T47D (cell line): ENCODE data around the gene RBM11.
"Not testable (repeated sequence)": the region's sequence is repeated elsewhere in the genome, so short reads cannot be mapped to it uniquely, and the experiment has no call there.

ENCODE experiments used
- DNase-seq, 2 experiments: peaks; one replicate each; pipeline versions ENCODE4 v3.0.0 to v3.0.0-alpha.2; 2011 to 2012; ENCODE audit warnings: low read depth in 1 of 2, low spot score in 1 of 2
- JUND ChIP-seq: IDR thresholded peaks from 2 replicates; pipeline ENCODE4 v1.6.1; 2012; ENCODE audit warnings: low read depth
- in situ Hi-C: cut with HindIII; loops from 2 replicates; pipeline ENCODE4 v1.10.0; 2016; ENCODE audit warnings: low sequenced_read_pairs, low pct_unique_long_range_greater_than_20kb

RBM11 gene, protein sequence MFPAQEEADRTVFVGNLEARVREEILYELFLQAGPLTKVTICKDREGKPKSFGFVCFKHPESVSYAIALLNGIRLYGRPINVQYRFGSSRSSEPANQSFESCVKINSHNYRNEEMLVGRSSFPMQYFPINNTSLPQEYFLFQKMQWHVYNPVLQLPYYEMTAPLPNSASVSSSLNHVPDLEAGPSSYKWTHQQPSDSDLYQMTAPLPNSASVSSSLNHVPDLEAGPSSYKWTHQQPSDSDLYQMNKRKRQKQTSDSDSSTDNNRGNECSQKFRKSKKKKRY

DNA sequence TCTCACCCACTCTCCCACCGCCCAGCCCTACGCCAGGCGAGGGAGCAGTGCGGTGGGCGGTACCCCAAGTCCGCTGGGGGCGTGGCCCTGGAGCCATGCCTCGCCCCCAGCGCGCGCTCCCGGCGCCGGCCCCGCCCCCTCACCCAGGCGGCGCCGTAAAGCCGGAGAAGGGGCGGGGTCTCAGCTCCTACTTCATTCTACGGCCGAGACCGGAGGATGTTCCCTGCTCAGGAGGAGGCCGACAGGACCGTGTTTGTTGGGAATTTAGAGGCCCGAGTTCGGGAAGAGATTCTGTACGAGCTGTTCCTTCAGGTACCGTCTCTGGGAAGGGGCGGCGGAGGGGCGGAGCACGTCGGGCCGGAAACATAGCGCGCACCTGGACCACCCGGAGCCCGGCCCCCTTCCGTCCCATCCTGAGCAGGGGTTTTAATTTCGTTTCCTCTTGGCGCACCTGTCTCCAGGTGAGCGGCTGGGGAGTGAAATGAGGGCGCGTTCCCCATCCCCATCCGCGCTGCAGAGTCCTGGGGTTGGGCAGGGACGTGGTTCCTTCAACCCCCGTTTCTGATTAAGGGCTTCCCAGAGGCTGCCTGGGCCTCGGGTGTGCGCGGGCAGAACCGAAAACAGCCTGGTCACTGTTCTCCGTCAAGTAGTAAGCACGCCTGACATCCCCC lies at the start of gene RBM11:
Gene RBM11 (plus strand): TSS at position 187 of the 671 bp plus-strand sequence. CDS start 30 bp downstream, at position 217.
- no peak for TF ChIP-seq JUND
- in situ Hi-C loops = no loop called here
- peak; percentile 47 to 91 for DNase-seq

DNA sequence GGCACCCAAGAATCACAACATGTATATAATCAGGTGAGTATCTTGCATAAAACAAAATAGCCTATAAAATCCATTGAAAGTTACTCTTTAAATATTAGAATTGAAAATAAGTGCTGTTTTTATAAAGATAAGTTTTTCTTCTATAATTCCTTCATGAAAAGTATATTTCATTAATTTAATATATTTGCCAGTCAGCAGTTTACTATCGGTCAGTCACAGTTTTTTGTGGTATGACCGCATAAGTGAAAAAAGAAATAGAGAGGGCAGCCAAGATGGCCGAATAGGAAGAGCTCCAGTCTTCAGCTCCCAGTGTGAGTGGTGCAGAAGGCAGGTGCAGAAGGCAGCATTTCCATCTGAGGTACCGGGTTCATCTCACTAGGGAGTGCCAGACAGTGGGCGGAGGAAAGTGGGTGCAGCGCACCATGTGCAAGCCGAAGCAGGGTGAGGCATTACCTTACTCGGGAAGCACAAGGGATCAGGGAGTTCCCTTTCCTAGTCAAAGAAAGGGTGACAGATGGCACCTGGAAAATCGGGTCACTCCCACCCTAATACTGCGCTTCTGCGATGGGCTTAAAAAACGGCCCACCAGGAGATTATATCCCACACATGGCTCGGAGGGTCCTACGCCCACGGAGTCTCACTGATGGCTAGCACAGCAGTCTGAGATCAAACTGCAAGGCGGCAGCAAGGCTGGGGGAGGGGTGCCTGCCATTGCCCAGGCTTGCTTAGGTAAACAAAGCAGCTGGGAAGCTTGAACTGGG lies 49.3 kb upstream of the RBM11 start:
- DNase-seq = peak in 1 of 2 experiments; percentile 13
- in situ Hi-C loops = not testable (repeated sequence)

DNA sequence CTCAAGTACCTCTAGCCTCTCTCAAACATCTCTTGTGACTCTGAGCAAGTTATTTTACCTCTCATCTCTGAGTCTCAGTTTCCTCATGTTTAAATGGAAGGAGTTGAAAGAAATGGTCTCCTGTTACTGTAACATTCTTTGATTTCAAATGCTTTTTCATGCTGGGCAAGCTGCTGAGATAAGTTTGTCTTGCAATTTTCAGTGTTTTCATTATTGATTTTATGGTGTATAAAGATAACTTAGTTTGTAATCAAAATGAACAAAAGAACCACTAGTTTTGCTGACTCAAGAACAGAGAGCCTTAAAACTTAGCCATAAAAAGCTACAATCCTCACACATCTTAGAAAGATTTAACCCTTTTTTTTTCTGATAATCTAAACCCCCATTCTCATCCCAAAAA lies 9.7 kb upstream of the RBM11 start:
- DNase-seq = no peak
- in situ Hi-C loops = no loop called here
- no peak for TF ChIP-seq JUND

DNA sequence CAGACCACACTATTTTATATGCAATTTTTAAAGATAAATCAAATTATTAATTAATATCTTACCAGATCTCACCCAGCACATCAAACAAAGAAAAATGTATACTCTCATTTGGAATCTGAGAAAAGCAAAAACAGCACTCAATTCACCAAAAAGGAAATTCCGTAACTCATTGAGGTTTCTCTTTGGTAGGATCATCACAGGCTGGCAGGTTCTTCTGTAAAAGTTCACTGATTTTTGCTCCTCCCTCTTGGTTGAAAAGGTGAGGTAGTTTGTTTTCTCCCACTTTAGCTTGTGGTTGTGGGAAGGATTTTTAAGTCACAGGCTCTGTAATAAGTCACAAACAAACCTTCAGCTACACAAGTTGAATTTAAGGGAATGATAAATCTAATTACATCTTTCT lies 5.2 kb upstream of the RBM11 start, which contains the start of gene LIPI:
Gene LIPI (minus strand): TSS at position 218 of the 400 bp plus-strand sequence. CDS start 110 bp downstream, at position 108.
- no peak for TF ChIP-seq JUND

DNA sequence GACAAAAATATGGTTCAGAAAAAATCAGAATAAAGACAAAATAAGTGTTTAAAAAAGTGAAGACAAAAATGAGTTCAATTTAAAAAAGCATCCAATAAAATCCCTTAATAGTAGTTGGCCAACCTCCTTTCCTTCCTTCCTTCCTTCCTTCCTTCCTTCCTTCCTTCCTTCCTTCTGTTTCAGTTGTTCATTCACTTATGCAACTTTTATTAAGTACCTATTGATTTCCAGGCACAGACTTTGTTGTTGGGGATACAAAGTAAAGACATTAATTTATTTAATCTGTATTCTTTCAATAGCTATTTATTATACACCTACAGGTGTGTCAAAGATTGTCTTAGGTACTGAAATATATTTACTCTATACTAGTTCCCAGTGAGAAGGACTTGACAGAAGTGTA lies 2.8 kb upstream of the RBM11 start:
- DNase-seq = no peak
- in situ Hi-C loops = no loop called here
- TF ChIP-seq JUND = no peak

More for the DNA sequence above, 5.2 kb upstream of the RBM11 start, which contains the start of gene LIPI:
- no peak for DNase-seq
- in situ Hi-C loops = no loop called here

DNA sequence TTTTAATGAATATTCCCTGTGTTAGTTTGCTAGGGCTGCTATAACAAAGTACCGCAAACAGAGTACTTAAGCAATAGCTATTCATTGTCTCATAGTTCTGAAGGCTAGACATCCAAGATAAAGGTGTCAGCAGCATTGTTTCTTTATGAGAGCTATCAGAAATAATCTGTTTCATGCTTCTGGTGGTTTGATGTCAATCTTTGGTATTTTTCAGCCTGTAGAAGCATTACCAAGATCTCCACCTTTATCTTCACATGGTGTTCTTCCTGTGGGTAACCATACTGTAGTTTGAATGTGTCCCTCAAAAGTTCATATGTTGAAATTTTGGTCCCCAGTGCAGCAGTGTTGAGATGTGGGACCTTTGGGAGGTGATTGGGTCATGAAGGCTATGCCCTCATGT lies 7.4 kb downstream of the RBM11 start:
- TF ChIP-seq JUND = no peak
- in situ Hi-C loops = no loop called here
- no peak for DNase-seq

DNA sequence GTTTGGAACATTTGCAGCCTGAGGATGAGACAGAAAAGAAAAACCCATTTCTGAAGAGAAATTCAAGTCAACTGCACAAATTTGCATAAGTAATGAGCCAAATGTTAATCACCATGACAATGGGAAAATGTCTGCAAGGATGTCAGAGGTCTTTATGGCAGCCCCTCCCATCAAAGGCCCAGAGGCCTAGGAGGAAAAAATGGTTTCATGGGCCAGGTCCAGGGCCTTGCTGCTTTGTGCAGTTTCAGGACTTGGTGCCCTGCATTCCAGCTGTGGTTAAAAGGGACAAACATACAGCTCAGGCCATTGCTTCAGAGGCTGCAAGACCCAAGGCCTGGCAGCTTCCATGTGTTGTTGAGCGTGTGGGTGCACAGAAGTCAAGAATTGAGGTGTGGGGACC lies 13.4 kb downstream of the RBM11 start:
- no peak for DNase-seq
- TF ChIP-seq JUND = no peak
- in situ Hi-C loops = no loop called here

DNA sequence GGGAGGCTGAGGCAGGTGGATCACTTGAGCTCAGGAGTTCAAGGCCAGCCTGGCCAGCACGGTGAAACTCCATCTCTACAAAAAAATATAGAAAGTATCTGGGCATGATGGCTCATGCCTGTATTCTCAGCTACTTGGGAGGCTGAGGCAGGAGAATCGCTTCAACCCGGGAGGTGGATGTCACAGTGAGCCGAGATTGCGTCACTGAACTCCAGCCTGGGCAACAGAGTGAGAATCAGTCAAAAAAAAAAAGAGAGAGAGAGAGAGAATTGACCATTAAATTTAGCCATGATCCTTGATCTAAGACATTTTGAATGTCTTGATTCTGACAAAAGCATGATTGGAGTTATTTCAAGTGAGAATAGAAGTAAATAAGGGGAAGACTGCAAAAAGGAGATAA lies 19.1 kb downstream of the RBM11 start:
- no peak for TF ChIP-seq JUND
- in situ Hi-C loops = no loop called here
- DNase-seq = no peak

DNA sequence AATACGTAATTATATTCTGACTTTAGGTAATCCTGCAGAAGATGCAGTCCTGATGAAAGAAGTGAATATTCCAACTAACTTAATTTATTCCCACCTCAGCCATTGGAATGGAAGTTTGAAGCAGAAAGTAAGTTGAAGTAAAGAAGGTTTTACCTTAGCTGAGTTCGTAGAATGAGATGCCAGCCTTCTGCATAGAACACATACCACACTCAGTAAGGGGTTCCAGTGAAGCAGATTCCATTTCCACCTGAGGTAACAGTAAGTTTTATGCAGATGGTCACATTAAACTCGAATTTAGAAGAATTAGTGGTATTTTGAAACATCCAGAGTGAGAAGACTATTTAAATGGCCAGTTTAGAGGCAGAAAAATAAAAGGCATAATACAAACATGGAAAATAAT lies 20.2 kb downstream of the RBM11 start:
- DNase-seq = no peak
- no peak for TF ChIP-seq JUND
- in situ Hi-C loops = no loop called here

DNA sequence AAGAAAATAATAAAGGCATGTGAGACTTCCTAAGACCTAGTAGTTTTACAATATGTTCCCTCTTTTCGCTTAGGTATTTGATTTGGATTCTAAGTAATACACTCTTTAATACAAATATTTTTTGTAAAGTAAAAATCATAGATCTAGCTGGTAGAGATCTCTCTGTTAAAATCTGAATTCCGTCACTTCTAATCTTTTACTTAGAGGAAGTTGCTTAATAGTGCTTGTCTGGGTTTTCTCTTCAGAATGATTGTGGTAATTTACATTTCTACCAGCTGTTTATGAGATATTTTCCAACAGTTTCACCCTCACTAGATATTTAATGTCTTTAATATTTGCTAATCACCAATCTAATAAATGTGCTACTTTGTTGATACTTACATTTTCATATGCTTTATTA lies 23.3 kb downstream of the RBM11 start:
- TF ChIP-seq JUND = no peak
- no peak for DNase-seq
- in situ Hi-C loops = no loop called here

DNA sequence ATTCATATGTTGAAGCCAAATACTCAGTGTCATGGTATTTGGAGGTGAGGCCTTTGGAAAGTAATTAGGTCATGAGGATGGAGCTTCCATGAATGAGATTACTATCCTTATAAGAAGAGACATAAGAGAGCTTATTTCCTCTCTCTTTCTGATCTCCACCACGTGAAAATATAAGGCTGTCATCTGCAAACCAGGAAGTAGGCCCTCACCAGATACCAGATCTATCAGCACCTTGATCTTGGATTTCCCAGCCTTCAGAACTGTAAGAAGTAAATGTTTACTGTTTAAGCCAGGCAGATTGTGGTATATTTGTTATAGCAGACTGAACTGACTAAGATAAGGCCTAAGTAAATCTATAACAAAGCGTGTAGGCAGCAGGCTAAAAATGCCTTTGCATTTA lies 25.3 kb downstream of the RBM11 start:
- no peak for TF ChIP-seq JUND
- in situ Hi-C loops = no loop called here
- DNase-seq = peak in 1 of 2 experiments; percentile 50

DNA sequence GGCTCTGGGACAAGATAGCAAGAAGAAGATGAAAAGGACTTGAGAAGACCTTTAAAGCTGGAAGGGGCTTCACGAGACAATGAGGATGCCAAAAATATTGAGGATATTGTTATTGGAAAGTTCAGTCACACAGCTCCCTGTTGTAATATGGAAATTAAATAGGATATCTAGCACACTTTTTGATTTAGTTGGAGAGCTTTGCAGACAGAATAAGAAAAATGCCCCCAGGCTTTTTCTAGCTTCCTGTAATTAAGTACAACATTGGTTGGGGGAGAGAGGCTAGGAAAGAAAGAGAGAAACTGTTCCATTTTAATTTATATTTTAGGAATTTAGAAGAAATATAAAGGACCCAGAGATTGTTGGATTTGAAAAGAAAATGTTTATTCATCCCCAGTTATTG lies 27.5 kb downstream of the RBM11 start:
- no peak for TF ChIP-seq JUND
- in situ Hi-C loops = no loop called here
- DNase-seq = no peak

DNA sequence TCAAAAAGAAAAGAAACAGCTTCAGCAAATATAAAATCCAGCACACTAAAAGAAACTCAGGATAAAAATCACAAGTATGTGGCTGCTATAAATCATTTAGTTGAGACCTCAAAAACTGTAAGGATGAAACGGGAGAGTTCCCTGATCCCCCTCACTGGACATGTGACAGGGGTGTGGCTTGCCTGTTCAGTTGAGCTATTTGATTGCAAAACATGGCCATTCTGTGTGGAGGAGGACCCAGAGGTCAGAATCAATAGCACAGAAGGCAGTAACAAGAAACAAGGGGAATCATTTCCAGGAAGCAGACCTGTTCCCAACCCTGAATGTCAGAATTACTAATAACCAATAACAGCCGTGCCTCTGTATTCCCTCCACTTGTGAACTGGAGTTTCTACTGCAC lies 27.9 kb downstream of the RBM11 start:
- TF ChIP-seq JUND = no peak
- DNase-seq = no peak
- in situ Hi-C loops = no loop called here
